K562 (cell line): ENCODE data around the gene BRD4. TPM values are rescaled to one million over a fixed set of nuclear protein-coding genes. Genes with fewer than 3 reads are reported as not detected.

Source experiments
- CBX1 ChIP-seq: sonication (generic); IDR thresholded peaks from 2 replicates; pipeline ENCODE4 v1.6.1; 2016; ENCODE audit warnings: antibody characterized with exemption, low read depth, mild to moderate bottlenecking
- CC2D1A ChIP-seq: fragments of 450-650 bp; IDR thresholded peaks from 2 replicates; pipeline ENCODE4 v1.6.1; 2017; ENCODE audit warnings: mild to moderate bottlenecking
- DLX4 ChIP-seq: fragments of 250-450 bp; sonication (Bioruptor Pico); IDR thresholded peaks from 2 replicates; pipeline ENCODE4 v1.6.1; 2021; ENCODE audit warnings: mild to moderate bottlenecking
- GABPA ChIP-seq: fragments of 200-800 bp; sonication (Bioruptor generic); conservative IDR thresholded peaks from 2 replicates; pipeline ENCODE4 v1.6.1; 2016; ENCODE audit warnings: low read depth, missing genetic modification characterization, missing compliant biosample characterization
- MYNN ChIP-seq, 2 experiments: sonication (generic); formaldehyde crosslinking in 1 of 2; IDR thresholded peaks; 2 replicates each; pipeline versions ENCODE4 v1.5.0 to v1.6.1; 2016 to 2020; ENCODE audit warnings: antibody characterized with exemption in 1 of 2, missing genetic modification reagents in 1 of 2
- NKRF ChIP-seq: fragments of 450-650 bp; IDR thresholded peaks from 2 replicates; pipeline ENCODE4 v1.6.1; 2016; ENCODE audit warnings: borderline replicate concordance
- PCBP2 ChIP-seq: fragments of 200-400 bp; formaldehyde crosslinking; IDR thresholded peaks from 2 replicates; pipeline ENCODE4 v1.6.1; 2018; ENCODE audit warnings: low read length, low read depth, mild to moderate bottlenecking, moderate library complexity; ENCODE audit not compliant: poor library complexity, severe bottlenecking
- POLR2A ChIP-seq: fragments of 450-650 bp; conservative IDR thresholded peaks from 2 replicates; pipeline ENCODE4 v1.6.1; 2016
- PTBP1 ChIP-seq: fragments of 200-400 bp; formaldehyde crosslinking; IDR thresholded peaks from 2 replicates; pipeline ENCODE4 v1.6.1; 2017; ENCODE audit warnings: low read depth, low read length
- SMAD3 ChIP-seq: fragments of 450-650 bp; formaldehyde crosslinking; conservative IDR thresholded peaks from 2 replicates; pipeline ENCODE4 v1.4.0; 2020; ENCODE audit warnings: mild to moderate bottlenecking
- TBP ChIP-seq: optimal IDR thresholded peaks from 2 replicates; pipeline ENCODE3; 2011; ENCODE audit warnings: low read depth, low read length, improper control_type of control experiment
- U2AF2 ChIP-seq: fragments of 200-400 bp; formaldehyde crosslinking; optimal IDR thresholded peaks from 2 replicates; pipeline ENCODE3; 2017; ENCODE audit warnings: low read depth, mild to moderate bottlenecking, low read length
- ZBTB5 ChIP-seq: fragments of 450-650 bp; IDR thresholded peaks from 2 replicates; pipeline ENCODE4 v1.6.1; 2017; ENCODE audit warnings: antibody characterized with exemption
- ZFPM2 ChIP-seq: fragments of 250-450 bp; sonication (Bioruptor Pico); IDR thresholded peaks from 2 replicates; pipeline ENCODE4 v1.5.1; 2022; ENCODE audit warnings: mild to moderate bottlenecking
- ZNF316 ChIP-seq: fragments of 450-650 bp; IDR thresholded peaks from 2 replicates; pipeline ENCODE4 v1.6.1; 2016
- ZNF518B ChIP-seq: fragments of 250-450 bp; sonication (Bioruptor Pico); IDR thresholded peaks from 2 replicates; pipeline ENCODE4 v1.5.0; 2021; ENCODE audit warnings: mild to moderate bottlenecking, moderate library complexity
- ZNF707 ChIP-seq: fragments of 250-450 bp; sonication (Bioruptor Pico); conservative IDR thresholded peaks from 2 replicates; pipeline ENCODE4 v1.8.0; 2022; ENCODE audit warnings: inconsistent platforms, mild to moderate bottlenecking, moderate library complexity
- polyA plus RNA-seq, 8 experiments: library from polyadenylated mRNA; depleted of rRNA in 4 of 8; stranded (reverse) in 5 of 8; unstranded in 3 of 8; fragments of >200 nt; fragmentation: Nextera tagmentation in 2 of 8; fragmentation: Illumina TruSeq in 1 of 8; extraction: Ambion mirVana in 2 of 8; extraction: Trizol in 1 of 8; gene quantifications; 2 replicates each; pipeline versions ENCODE4 v1.2.1 to v1.2.3, GENCODE V29; 2011 to 2014; ENCODE audit warnings: inconsistent platforms in 1 of 8, missing spikeins in 1 of 8
- total RNA-seq, 7 experiments: library from RNA; depleted of rRNA in 6 of 7; stranded (reverse); fragments of >200 nt in 6 of 7; fragmentation: Illumina TruSeq in 2 of 7; extraction: Trizol in 2 of 7; gene quantifications; 2 replicates each; pipeline versions ENCODE4 v1.2.1 to v1.2.3, GENCODE V29; 2011 to 2021; ENCODE audit warnings: low replicate concordance in 1 of 7
- TF ChIP-seq, protein P1 (sequence below): fragments of 450-650 bp; IDR thresholded peaks from 2 replicates; pipeline ENCODE4 v1.6.1; 2016

Gene BRD4
- total and polyA plus RNA-seq, 9 of the 15 experiments (the other 6 are each of a cell fraction or from before 2014, with no cell fraction given) = 1.8 to 105 (median 15.6) TPM

DNA sequence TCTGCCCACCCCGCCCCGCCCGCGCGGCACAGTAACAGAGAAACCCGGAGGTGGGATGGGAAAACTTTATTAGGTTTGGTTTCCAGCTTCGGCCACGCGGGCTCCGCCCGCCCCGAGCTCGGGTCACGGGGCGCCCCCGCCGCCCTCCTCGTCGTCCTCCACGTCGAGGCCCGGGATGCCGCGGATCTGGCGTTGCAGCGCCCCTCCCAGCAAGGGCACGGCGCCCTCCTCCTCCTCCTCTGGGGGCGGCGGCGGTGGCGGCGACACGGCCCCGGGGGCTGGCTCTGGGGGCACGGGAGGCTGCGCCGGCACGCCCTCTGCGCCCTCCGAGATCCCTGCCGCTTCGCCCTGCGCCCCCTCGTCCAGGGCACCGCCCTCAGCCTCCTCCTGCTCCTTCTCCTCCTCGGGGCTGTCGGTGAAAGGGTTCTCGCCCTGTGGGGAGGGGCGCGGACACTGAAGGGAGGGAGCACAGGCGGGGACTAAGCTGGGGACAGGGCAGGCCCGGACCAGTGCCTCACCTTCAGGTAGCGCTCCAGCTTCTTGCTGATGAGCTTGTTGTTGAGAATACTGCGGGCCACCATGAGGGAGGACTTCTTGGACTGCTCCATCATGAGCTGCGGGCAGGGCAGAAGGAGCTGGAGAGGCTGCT lies 47.8 kb upstream of the BRD4 start (continued):
- TF ChIP-seq ZNF518B (CRISPR knock-in tag) = no peak
- TF ChIP-seq MYNN (IDR thresholded peaks at IDR 0.05) = no peak
- TF ChIP-seq MYNN (CRISPR knock-in tag; IDR thresholded peaks at IDR 0.05) = no peak
- no peak for TF ChIP-seq PCBP2
- no peak for TF ChIP-seq PTBP1
- no peak for TF ChIP-seq ZBTB5
- TF ChIP-seq POLR2A = no peak
- no peak for TF ChIP-seq NKRF
- TF ChIP-seq SMAD3 = no peak
- TF ChIP-seq ZNF316 = no peak
- TF ChIP-seq ZFPM2 (CRISPR knock-in tag) = no peak
- no peak for TF ChIP-seq U2AF2
- TF ChIP-seq DLX4 (CRISPR knock-in tag) = no peak
- TF ChIP-seq, protein P1, sequence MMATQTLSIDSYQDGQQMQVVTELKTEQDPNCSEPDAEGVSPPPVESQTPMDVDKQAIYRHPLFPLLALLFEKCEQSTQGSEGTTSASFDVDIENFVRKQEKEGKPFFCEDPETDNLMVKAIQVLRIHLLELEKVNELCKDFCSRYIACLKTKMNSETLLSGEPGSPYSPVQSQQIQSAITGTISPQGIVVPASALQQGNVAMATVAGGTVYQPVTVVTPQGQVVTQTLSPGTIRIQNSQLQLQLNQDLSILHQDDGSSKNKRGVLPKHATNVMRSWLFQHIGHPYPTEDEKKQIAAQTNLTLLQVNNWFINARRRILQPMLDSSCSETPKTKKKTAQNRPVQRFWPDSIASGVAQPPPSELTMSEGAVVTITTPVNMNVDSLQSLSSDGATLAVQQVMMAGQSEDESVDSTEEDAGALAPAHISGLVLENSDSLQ = no peak
- TF ChIP-seq CC2D1A = no peak
- TF ChIP-seq CBX1 = 0 out of 2 replicates have a peak, but pooled peaks have one; percentile 8
- TF ChIP-seq GABPA = no peak
- TF ChIP-seq ZNF707 (CRISPR knock-in tag) = no peak
- TF ChIP-seq TBP = no peak
